ENCODE data around the gene STRN4.
"Not testable (repeated sequence)": the region's sequence is repeated elsewhere in the genome, so short reads cannot be mapped to it uniquely, and the experiment has no call there.

The STRN4 gene

DNA sequence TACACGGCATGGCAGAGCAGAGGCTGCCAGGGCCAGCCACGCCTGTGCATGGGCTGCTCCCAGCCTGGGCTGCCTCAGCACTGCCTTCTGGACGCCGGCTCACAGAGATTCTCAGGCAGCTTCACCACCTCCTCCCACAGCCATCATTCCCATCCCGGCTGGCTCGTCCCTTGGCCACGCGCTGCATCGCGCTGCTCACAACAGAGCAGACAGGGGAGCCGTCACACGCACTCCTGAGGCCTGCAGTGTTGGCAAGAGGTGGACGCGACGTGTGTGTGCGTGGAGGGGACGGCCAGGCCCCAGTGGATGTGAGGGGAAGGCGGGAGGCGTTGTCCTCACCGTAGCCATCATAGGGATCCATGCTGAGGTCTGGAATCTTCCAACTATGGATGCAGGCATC lies 21.8 kb downstream of the STRN4 start:
- no peak for DNase-seq

DNA sequence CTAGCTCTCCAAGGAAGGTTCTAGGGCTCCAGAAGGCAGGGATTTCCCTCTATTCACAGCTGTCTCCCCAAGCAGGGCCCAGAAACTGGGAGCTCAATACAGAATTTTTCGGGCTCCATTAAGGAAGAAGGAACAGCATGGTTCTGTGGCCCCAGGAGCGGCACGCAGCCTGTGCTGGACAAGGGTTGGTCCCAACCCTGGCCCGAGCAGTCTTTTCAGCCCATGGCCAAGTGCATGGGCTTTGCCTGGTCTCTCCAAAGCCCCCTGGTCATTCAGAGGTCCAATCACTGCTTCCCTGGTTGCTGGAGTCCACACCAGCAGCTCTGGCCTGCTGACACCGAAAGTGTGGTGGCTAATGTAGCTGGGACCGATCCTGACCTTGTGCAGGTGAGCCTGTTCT lies 22.8 kb downstream of the STRN4 start:
- DNase-seq: no peak

DNA sequence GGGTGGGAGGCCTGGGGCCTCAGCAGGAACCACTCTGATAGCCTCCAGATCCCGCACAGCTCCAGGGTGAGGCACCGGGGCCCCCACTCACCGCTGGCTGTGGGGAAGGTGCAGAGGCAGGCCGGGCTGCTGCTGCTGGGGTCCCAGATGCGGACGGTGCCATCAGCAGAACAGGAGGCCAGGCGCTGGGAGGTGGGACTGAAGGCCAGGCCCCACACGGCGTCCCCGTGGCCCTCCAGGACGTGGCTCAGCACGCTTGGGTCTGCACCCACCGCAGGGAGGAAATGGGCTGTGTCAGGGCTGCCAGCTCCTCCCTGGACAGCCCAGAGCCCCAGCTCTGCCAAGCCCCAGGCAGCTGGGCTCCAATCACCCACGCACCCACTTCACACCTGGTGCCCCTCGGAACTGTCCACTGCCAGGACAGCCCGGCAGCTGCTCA lies 23.2 kb downstream of the STRN4 start:
- no peak for DNase-seq

DNA sequence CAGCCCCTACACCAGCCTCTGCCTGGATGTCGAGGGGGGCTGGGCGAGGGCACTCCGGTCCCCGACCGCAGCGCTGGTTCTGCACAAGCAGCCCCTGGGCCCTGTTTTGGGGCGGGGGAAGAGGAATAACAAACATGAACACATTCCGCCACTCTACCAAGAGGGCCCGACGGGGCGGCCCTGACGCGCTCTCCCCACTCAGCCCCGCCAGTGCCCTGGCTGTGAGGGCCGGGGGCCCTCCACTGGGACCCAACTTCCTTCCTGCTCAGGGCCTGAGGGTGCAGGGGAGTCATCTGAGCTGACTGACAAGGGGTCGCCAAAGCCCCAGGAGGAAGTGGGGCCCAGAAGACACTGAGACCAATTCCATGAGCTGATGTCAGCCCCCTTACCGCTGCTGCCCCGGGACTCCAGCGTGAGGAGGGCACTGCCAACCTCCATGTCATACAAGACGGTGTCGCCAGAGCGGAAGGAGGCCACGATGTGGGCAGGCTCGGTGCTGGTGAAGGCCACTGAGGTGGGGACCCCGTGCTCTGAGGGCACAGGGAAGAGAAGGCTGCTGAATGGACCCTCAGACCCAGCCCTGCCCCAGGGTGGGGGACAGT lies 23.7 kb downstream of the STRN4 start:
- no peak for DNase-seq

DNA sequence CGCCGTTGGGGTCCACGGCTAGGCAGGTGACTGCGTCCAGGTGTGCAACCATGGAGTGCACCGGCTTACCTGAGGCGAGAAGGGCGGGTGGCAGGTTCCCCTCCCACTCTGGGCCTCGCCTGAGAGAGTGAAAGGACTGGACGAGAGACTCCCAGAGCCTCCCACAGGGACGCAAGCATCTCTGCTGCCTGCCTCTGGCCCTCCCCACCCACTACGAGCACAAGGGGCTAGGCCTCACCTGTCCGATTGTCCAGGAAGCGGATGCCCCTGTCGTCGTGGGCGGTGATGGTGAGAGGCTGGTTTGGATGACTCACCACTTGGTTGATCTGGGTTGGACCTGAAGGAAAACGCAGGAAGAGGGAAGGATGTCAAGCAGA lies 24.3 kb downstream of the STRN4 start:
- no peak for DNase-seq

DNA sequence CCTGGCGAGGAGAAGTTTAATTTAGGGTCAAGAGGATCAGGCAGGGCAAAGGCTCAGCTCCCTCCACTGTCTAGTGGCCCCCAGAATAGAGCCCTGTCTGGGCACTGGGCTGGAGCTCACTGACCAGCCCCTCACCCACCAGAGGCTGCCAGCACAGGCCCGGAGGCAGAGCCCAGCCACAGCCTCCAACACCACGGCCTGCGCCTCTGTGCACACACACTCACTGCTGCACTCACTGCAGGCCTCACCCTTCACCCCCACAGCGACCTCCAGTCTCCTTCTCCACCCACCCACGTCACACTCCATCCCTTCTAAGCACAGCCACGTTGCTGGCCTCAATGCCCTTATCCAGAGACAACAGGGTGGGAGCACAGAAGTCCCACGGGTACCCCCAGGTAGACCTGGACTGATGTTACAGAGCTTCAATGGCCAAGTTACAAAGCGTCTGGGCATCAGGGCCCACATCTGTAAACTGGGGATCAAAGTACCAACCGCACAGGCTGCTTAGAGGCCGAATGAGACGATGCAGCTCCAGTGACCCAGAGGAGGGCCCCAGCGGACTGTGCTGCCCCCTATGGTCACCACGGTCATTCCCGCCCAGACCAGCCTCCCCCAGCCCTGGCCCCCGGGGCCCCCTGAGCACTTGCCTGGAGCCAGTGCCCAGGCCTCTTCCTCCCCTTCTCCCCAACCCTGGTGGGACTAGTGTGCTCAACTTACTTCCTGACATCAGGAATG lies 24.8 kb downstream of the STRN4 start:
- DNase-seq: no peak

DNA sequence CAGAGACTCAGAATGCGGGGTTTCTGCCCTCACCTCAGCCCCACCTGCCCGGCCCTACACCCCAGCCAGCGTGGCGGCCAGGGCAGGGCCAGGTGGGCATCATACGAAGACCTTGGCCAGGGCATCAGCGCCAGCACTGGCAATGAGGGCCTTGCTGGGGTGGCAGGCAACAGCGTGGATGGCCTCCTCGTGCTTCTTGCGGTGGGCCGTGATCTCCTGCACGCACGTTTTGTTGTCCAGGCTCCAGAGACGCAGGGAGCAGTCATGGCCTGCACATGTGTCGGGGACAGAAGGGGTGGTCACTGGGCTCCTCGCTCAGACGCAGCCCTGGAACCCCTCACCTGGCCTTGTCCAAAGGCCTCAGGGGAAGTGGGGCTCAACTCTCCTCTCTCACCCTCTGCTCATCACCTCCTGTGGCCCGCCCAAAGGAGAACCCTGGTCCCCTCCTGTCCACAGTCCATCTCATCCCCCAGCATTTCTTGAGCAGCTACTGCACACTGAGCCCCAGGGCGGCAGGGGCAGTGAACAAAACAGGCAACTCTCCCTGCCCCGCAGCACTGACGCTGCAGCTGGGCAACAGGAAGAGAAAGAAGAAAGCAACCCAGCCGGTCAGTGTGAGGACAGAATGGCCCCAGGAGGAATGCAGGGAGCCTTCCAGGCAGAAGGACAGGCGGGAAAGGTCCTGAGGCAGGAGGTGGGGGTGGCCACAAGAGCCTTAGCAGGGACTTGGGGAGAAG lies 25.6 kb downstream of the STRN4 start:
- DNase-seq: no peak

DNA sequence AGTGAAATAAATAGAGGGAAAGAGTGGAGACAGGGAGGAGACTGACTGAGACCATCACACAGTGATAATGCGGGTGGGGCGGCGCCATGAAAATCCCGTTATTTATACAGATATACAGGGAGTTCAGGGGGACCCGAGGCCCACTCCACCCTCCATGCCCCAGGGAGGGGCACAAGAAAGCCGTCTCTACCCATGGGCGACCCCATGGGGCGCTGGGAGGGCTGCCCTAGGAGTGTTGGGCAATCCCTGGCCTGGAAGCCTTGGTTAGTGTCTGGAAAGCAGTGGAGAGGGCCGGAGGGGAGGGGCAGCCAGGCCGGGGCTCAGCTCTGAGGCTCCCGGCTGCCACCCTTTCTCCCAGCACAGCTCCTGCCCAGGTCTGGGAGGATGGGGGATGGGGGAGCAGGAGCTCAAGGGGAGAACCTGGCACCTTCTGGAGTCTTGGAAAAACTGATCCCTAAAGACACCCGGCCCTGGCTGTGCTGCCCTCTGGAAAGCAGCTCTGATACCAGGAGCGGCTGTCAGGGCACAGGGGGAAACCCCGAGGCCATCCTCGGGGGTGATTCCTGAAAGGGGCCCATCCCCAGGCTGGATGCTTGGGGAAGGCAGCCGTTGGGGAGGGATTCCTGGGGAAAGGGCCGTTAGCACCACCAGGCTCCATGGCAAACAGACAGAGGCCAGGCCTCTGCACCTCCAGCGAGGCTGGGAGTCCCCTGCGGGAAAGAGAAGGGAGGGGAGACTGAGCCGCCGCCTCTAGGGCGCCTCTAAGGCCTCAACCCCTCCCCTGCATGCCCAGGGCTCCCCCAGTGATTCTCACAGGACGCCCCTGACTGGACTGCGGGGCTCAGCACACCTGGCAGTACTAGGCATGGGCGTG lies 26.4 kb downstream of the STRN4 start:
- no peak for DNase-seq

DNA sequence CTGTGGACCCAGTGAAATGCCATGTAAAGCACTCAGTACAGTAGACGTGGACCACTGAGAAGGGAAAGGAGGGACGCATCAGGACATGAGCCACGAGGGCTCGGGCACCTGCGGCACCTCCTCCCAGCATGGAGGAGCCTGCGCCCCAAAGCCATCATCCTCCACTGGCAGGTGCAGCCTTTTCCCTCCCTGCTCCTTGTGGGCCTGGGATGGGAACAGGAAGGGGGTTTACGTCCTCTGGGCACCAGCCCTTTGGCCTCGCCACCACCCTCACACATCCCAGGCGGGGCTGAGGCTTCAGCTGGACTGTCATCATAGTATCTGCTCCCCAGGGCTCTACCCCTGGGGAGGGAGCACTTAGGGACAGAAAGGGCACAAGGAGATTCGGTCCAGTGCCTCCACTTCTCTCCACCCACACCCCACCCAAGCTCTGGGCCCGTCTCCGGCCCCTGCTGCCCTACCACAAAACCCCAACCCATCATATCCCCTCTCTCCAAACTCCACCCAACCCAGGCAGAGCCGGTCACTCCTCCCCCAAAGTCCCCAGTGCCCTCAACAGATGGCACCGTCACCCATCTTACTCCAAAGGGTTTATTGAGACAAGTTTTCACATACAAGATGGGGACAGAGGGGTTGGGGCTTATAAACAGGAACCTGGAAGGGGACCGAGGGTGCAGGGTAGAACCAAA lies 27.2 kb downstream of the STRN4 start:
- no peak for DNase-seq

DNA sequence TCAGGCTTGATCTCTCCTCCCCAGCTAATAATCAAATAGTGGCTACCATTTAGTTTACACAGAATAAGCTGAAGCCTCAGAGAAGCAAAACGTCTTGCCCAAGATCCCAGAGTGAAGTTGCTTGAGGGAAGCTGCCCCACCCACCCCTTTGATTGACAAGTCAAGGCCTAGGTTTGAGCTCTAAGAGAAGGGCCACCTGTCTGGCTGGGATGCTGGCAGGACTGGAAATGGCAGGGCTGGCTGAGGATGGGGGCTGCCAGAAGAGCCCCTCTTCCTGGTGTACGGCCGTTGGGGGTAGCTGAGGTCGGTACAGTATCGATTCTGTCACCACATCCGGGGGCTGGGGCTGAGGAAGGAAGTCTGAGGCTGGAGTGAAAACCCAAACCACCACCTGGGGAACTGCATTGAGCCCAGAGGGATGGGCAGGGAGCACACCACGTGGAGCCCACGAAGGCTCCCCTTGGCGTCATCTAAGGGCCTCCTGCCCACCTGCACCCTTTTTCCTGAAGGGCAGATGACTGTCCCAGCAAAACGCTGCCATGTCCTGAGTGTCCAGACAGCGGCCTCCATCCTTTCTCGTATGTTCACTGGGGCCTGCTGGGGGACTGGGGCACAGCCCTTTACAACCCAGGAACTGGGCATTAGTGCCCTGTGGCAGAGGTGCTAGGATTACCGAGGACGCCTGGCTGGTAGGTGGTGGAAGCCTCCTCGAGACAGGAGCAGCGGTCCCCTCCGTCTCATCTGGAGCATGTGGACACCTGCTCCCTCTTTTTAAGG lies 27.9 kb downstream of the STRN4 start:
- DNase-seq: no peak

DNA sequence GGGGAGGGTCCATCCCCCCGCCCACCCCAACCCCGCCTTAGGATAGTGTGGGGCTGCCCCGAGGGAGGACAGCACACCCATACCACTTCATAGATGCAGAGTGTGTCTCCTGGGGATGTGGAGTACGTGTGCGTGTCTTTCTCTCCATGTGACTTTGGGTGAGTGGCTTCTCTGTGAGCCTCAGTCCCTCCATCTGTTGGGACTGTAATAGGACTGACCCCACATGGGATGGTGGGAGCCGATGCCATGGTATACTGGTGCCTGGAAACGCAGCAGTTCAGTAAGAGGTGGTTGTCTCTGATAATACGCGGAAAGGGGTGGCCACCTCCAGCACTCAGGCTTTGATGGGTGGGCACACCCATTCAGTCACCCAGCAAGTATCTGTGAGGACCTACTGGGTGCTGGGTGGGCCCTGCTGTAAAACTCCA lies 28.5 kb downstream of the STRN4 start:
- no peak for DNase-seq

DNA sequence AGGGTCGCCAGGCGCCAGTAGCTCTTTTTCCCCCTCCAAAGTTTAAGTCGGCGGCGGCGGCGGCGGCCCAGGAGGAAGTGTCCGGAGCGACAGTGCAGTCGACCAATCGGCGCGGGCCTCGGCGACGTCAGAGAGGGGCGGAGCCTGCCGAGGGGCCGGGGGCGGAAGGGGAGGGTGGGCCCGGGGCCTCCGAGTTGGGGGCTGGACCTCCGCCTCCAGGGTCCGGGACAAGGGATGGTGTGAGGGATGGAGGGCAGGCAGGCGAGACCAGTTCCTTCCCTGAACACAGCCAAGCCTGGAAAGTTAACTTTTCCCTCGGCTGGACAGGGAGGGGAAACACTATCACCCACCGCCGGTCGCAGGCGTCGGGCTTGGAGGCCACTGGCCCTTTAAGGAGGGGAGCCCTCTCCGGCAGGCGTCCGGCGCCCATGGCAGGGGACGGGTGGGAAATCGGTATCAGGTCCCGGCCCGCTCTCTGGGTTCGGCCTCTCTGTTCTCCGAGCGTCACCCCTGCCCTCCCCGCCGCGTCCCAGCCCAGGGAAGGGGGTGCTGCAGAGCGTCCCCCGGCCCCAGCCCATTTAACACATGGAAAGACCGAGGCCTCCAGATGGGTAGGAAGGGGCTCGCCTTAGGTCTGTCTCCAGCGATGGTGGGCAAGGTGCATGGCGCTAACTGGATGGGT lies 29.1 kb downstream of the STRN4 start, which contains the start of gene PRKD2:
PRKD2 (minus strand) TSS at position 81 of the 682 bp plus-strand sequence. CDS start 744 bp downstream, outside the sequence.
- no peak for DNase-seq

DNA sequence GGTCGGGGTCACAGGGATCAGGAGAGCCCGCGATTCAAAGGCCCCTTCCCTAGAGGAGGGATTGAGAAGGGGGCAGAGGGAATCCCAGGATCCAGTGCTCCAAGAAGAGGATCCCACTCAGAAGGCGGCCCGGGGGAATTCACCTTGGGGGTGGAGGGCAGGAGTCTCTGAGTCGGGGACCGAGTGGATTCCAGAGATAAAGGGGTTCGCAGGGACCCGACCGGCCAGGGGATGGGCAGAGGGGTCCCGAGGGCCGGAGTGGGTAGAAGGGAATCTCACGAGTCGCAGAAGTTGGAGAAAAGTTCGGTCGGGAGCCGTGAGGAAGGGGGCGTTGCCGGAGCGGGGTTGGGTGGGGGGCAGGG lies 29.6 kb downstream of the STRN4 start:
- DNase-seq: no peak

DNA sequence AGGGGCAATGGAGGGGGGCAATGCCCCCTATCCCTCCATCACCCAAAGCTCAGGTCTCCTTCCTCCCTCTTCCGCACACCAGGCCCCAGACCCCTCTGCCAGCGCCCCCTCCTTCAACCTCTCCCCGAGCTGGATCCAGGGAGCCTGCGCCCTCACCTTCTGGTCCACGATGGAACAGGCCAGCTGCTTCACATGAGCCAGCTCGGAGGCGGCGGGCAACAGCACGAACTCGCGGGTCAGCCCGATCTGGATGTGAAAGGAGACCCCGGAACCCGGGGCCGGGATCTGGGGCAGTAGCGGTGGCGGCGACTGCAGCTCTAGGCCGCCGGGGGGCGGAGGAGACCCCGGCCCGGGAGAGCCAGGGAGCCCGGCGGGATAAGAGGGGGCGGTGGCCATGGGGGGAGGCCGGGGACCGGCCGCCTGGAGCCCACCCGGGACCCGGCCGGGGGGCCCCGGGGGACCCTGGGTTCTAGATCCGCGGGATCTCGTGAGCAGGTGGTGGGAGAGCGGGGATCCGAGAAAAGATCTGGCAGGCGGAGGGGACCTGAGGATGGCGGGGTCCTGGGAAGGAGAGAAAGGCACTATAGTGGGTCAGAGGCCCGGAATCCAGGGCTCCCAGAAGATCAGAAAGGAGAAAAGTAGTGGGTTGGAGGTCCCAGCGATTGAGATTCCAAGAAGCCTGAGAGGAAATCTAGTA lies 30.1 kb downstream of the STRN4 start:
- no peak for DNase-seq

DNA sequence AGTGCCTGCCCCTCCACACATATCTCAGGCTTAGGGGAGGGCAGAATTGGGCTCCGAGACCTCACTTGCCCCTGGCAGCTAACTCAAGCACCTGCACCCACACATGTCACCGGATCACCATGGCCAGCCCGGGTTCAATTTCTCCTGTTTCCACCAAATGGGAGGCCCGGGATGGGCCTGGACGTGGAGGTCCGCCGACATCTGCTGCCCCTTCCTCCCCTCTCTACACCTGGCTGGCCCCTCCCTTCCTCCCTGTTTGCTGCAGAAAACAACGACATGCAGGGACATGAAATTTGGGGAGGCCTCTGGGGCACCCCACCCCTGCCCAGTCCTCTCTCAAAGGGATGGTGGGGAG lies 30.7 kb downstream of the STRN4 start:
- no peak for DNase-seq

DNA sequence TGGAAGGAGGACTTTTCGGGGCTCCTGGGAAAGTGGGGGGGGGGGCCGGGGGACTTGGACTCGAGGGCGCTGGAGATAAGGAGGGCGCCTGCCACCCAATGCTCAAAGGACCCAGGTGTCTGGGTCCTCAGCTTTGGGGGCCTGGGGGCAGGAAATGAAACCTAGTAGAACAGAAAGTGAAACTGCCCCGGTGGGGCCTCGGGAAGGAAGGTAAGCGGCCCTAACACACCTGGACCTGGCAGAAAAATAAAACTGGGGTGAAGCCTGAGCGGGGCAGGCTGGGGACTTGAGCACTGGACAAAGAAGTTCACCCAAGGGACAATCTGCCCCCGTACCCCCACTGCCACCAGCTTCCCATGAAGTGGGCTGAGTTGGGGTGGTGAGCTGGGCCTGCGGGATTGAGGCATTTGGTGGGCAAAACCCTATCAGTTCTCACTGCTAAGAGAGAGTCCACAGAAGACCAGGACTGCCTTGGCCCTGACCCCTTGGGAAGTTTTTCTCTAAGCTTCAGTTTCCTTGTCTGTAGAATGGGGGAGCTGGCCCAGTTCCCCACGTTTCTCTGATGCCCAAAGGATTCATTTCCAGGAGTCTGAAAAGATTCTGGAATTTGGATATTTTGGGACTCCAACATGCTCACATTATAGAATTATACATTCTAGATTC lies 31.7 kb downstream of the STRN4 start:
- no peak for DNase-seq

DNA sequence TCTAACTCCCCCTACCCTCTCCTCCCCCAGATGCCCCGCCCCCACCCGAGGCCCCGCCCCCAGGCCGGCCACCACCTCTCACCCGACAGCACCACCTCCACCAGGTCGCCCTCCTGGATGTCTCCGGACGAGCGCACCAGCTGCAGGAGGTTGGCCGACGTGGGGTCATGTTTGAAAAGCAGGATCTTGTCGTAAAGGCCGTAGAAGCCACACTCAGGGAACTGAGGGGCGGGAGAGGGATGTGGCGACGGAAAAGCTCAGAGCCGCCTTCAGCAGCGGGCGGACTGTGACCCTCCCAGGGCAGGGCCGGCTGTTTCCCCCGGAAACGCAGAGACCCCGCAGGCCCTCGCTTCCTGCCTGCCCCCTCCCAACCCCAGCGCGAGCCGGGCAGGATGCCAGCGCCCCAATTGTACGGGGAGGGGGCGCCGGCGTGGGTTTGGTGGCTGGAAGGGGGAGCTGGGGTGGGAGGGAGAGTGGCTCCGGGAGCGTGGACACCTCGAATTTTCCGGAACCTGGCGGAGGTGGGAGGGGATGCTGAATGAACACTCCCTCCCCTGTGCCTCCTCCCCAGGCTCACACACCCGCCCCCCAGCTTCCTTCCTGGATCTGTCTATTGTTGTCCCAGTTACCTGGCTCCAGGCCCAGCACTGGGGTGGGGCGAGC lies 32.3 kb downstream of the STRN4 start:
- DNase-seq: no peak

DNA sequence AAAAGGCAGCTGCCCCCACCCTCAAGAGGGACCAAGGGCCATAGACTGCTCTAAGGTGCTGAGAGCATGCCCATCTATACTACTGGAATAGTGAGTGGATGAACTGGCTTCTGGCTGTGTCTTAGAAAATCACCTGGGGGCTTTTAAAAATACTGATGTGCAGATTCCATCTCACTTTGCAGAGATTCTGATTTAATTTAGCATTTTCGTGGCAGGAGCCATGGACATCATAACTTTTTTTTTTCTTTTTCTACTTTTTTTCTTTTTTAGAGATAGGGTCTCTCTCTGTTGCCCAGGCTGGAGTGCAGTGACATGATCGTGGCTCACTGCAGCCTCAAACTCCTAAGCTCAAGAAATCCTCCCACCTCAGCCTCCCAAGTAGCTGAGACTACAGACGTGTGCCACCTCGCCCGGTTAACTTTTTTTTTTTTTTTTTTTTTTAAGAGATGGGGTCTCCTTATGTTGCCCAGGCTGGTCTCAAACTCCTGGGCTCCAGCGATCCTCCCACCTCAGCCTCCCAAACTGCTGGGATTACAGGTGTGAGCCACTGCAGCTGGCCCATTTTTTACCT lies 33.4 kb downstream of the STRN4 start:
- not testable (repeated sequence) for DNase-seq

DNA sequence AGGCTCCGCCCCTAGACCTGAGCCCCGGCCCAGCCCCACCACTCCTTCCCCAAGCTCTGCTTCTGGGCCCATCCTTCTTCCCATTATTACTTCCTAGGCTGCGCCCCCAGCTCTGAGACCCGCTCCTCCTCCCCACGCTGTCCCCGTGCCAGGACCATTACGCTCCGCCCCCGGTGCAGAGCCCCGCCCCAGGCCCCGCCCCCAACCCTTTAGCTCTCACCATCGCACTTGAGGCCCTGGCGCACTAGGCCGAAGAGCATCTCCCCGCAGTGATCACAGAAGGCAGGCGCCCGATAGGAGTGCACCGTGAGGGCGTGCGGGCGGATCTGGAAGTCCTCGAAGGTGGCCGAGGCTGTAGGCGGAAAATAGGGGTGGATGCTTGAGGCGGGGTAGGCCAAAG lies 35.6 kb downstream of the STRN4 start:
- no peak for DNase-seq

All from cortex of kidney (tissue), 1 donor.